Femur (tissue), 1 donor: ENCODE measurements around the gene MFAP5.
A peak's percentile ranks its signal among the peaks of the same experiment; 100 is the strongest.
"Not testable (repeated sequence)": the region's sequence is repeated elsewhere in the genome, so short reads cannot be mapped to it uniquely, and the experiment has no call there.

Experiments used
- DNase-seq: peaks from one replicate; pipeline ENCODE4 v3.0.0-alpha.2; 2017

The MFAP5 gene

GRCh38 chr12:8672381-8672780 lies 9.8 kb upstream of the MFAP5 start:
- no peak for DNase-seq

- no peak for DNase-seq
Measured at GRCh38 chr12:8668441-8668840, 5.8 kb upstream of the MFAP5 start.

GRCh38 chr12:8667270-8667669 lies 4.6 kb upstream of the MFAP5 start:
- DNase-seq = no peak

GRCh38 chr12:8665759-8666158 lies 3.1 kb upstream of the MFAP5 start:
- peak; percentile 41 for DNase-seq

GRCh38 chr12:8664228-8664913 lies 1.7 kb upstream of the MFAP5 start:
- peak; percentile 91 for DNase-seq

GRCh38 chr12:8661751-8662150 lies 875 bp downstream of the MFAP5 start:
- no peak for DNase-seq

GRCh38 chr12:8661016-8661415 lies 1.6 kb downstream of the MFAP5 start:
- no peak for DNase-seq

- DNase-seq = no peak
Measured at GRCh38 chr12:8658346-8658745, 4.3 kb downstream of the MFAP5 start.

GRCh38 chr12:8655421-8655820 lies 7.2 kb downstream of the MFAP5 start:
- no peak for DNase-seq

- DNase-seq = no peak
Measured at GRCh38 chr12:8648576-8649205, 13.9 kb downstream of the MFAP5 start.

- DNase-seq = no peak
Measured at GRCh38 chr12:8647968-8648367, 14.7 kb downstream of the MFAP5 start.

- DNase-seq = no peak
Measured at GRCh38 chr12:8644345-8645248, 18.0 kb downstream of the MFAP5 start.

GRCh38 chr12:8642775-8643174 lies 19.9 kb downstream of the MFAP5 start:
- DNase-seq = no peak

GRCh38 chr12:8639936-8640335 lies 22.7 kb downstream of the MFAP5 start:
- DNase-seq = no peak

- DNase-seq = no peak
Measured at GRCh38 chr12:8638951-8639350, 23.7 kb downstream of the MFAP5 start.

GRCh38 chr12:8637666-8638065 lies 25.0 kb downstream of the MFAP5 start:
- DNase-seq = no peak

- no peak for DNase-seq
Measured at GRCh38 chr12:8637244-8637643, 25.4 kb downstream of the MFAP5 start.

GRCh38 chr12:8636581-8636980 lies 26.0 kb downstream of the MFAP5 start:
- no peak for DNase-seq

GRCh38 chr12:8636007-8636346 lies 26.6 kb downstream of the MFAP5 start:
- DNase-seq = not testable (repeated sequence)

- not testable (repeated sequence) for DNase-seq
Measured at GRCh38 chr12:8635342-8636006, 27.2 kb downstream of the MFAP5 start.

GRCh38 chr12:8630131-8630530 lies 32.5 kb downstream of the MFAP5 start:
- DNase-seq = no peak

- DNase-seq = no peak
Measured at GRCh38 chr12:8629486-8630033, 33.1 kb downstream of the MFAP5 start.

- DNase-seq = no peak
Measured at GRCh38 chr12:8628731-8629130, 33.9 kb downstream of the MFAP5 start.
